Skeletal muscle tissue (tissue), 4 donors: ENCODE results near the gene USH1C. TPM values are rescaled to one million over a fixed set of nuclear protein-coding genes. Genes with fewer than 3 reads are reported as not detected.

Experiments used
- H3K27ac ChIP-seq: one replicate; pipeline ENCODE4 v1.7.0; 2013; ENCODE audit warnings: mild to moderate bottlenecking, low read depth, low read length, inconsistent platforms
- H3K27me3 ChIP-seq, 3 donors: one replicate each; pipeline ENCODE4 v1.7.0; 2013; ENCODE audit warnings: low read length in 3 of 3; ENCODE audit not compliant: control insufficient read depth in 3 of 3, insufficient read depth in 3 of 3
- H3K36me3 ChIP-seq, 3 donors: one replicate each; pipeline ENCODE4 v1.7.0; 2013; ENCODE audit warnings: low read length in 3 of 3; ENCODE audit not compliant: control insufficient read depth in 3 of 3, insufficient read depth in 3 of 3
- H3K4me1 ChIP-seq, 3 donors: one replicate each; pipeline ENCODE4 v1.7.0; 2013; ENCODE audit warnings: low read length in 3 of 3, mild to moderate bottlenecking in 3 of 3; ENCODE audit not compliant: control insufficient read depth in 3 of 3, insufficient read depth in 3 of 3
- H3K4me3 ChIP-seq, 3 donors: one replicate each; pipeline ENCODE4 v1.7.0; 2013; ENCODE audit warnings: low read length in 3 of 3
- H3K9ac ChIP-seq, 3 donors: one replicate each; pipeline ENCODE4 v1.7.0; 2013; ENCODE audit warnings: low read length in 3 of 3, mild to moderate bottlenecking in 3 of 3, moderate library complexity in 2 of 3, low read depth in 1 of 3
- H3K9me3 ChIP-seq, 3 donors: one replicate each; pipeline ENCODE4 v1.7.0; 2013; ENCODE audit warnings: low read length in 3 of 3; ENCODE audit not compliant: control insufficient read depth in 3 of 3
- total RNA-seq: library from RNA; depleted of rRNA; stranded (reverse); fragments of >200 nt; gene quantifications from one replicate; pipeline ENCODE4 v1.2.3, GENCODE V29; 2014
- donor health status: Osteomylitis.

USH1C gene
- total RNA-seq, 1 donor from 2014 or later: not detected

- Histone ChIP-seq H3K4me1 (no peaks in the 10 kb centered on the region), H3K27me3 (peaks cover 0 to 11% (median 0%) of the 10 kb centered on the region in 3 donors), H3K27ac (no peak overlapping the region), H3K4me3 (no peak overlapping the region), H3K9ac (no peak overlapping the region), H3K9me3 (no peaks in the 10 kb centered on the region), H3K36me3 (no peaks in the 10 kb centered on the region)
These were observed 15.3 kb upstream of the USH1C start for GRCh38 chr11:17559341-17560087.

GRCh38 chr11:17558916-17559315, 14.7 kb upstream of the USH1C start:
- H3K4me3 ChIP-seq: no peak overlapping the region
- H3K4me1 ChIP-seq: no peaks in the 10 kb centered on the region
- H3K9me3 ChIP-seq: no peaks in the 10 kb centered on the region
- H3K36me3 ChIP-seq: no peaks in the 10 kb centered on the region
- no peak overlapping the region for H3K27ac ChIP-seq
- peaks cover 0 to 13% (median 0%) of the 10 kb centered on the region in 3 donors for H3K27me3 ChIP-seq
- no peak overlapping the region for H3K9ac ChIP-seq

GRCh38 chr11:17558025-17558780, 14.0 kb upstream of the USH1C start:
- Histone ChIP-seq H3K27ac (no peak overlapping the region), H3K9me3 (no peaks in the 10 kb centered on the region), H3K9ac (no peak overlapping the region)

GRCh38 chr11:17556999-17557398, 12.8 kb upstream of the USH1C start:
- Histone ChIP-seq H3K36me3 (no peaks in the 10 kb centered on the region), H3K9me3 (no peaks in the 10 kb centered on the region), H3K4me3 (no peak overlapping the region), H3K27me3 (peaks cover 0 to 17% (median 0%) of the 10 kb centered on the region in 3 donors), H3K4me1 (no peaks in the 10 kb centered on the region), H3K9ac (no peak overlapping the region), H3K27ac (no peak overlapping the region)

More at GRCh38 chr11:17558025-17558780, 14.0 kb upstream of the USH1C start:
- Histone ChIP-seq H3K27me3 (peaks cover 0 to 13% (median 0%) of the 10 kb centered on the region in 3 donors), H3K4me3 (no peak overlapping the region), H3K4me1 (no peaks in the 10 kb centered on the region), H3K36me3 (no peaks in the 10 kb centered on the region)

- no peak overlapping the region for H3K9ac ChIP-seq
- H3K27me3 ChIP-seq: peaks cover 3 to 18% (median 3%) of the 10 kb centered on the region in 3 donors
- H3K4me3 ChIP-seq: no peak overlapping the region
- H3K9me3 ChIP-seq: no peaks in the 10 kb centered on the region
- no peaks in the 10 kb centered on the region for H3K36me3 ChIP-seq
- no peak overlapping the region for H3K27ac ChIP-seq
- H3K4me1 ChIP-seq: no peaks in the 10 kb centered on the region
These were observed 10.3 kb upstream of the USH1C start for GRCh38 chr11:17554487-17554886.

- H3K36me3 ChIP-seq: no peaks in the 10 kb centered on the region
- no peak overlapping the region for H3K4me3 ChIP-seq
- peaks cover 3 to 13% (median 6%) of the 10 kb centered on the region in 3 donors for H3K27me3 ChIP-seq
- H3K9ac ChIP-seq: no peak overlapping the region
- no peak overlapping the region for H3K27ac ChIP-seq
- H3K9me3 ChIP-seq: no peaks in the 10 kb centered on the region
- no peaks in the 10 kb centered on the region for H3K4me1 ChIP-seq
These were observed 9.0 kb upstream of the USH1C start for GRCh38 chr11:17553249-17553546.

- peaks cover 7 to 15% (median 12%) of the 10 kb centered on the region in 3 donors for H3K27me3 ChIP-seq
- H3K4me1 ChIP-seq: no peaks in the 10 kb centered on the region
- no peaks in the 10 kb centered on the region for H3K9me3 ChIP-seq
- H3K4me3 ChIP-seq: no peak overlapping the region
- H3K9ac ChIP-seq: no peak overlapping the region
- H3K36me3 ChIP-seq: no peaks in the 10 kb centered on the region
- no peak overlapping the region for H3K27ac ChIP-seq
These were observed 8.4 kb upstream of the USH1C start for GRCh38 chr11:17552392-17553248.

- Histone ChIP-seq H3K27ac (no peak overlapping the region), H3K36me3 (no peaks in the 10 kb centered on the region), H3K9ac (no peak overlapping the region), H3K27me3 (peaks cover 11 to 21% (median 18%) of the 10 kb centered on the region in 3 donors), H3K4me3 (no peak overlapping the region), H3K9me3 (no peaks in the 10 kb centered on the region), H3K4me1 (no peaks in the 10 kb centered on the region)
These were observed 7.8 kb upstream of the USH1C start for GRCh38 chr11:17552041-17552355.

- Histone ChIP-seq H3K27ac (no peak overlapping the region), H3K4me1 (no peaks in the 10 kb centered on the region), H3K9me3 (no peaks in the 10 kb centered on the region), H3K36me3 (no peaks in the 10 kb centered on the region), H3K27me3 (peaks cover 15 to 26% (median 23%) of the 10 kb centered on the region in 3 donors), H3K9ac (no peak overlapping the region), H3K4me3 (no peak overlapping the region)
These were observed 7.3 kb upstream of the USH1C start for GRCh38 chr11:17551347-17552040.
